DND-41 (cell line): ENCODE data around the gene IQCH.

Source experiments
- ATAC-seq: fragments of 200-7000 bp; cut with Tn5 transposase; 3 replicates; pipeline ENCODE4 v1.9.1; 2021; ENCODE audit warnings: low read depth; ENCODE audit not compliant: insufficient read depth
- DNase-seq: peaks from one replicate; pipeline ENCODE4 v3.0.0-alpha.2; 2020
- H2AFZ ChIP-seq: 2 replicates; pipeline ENCODE4 v1.6.0; 2012; ENCODE audit warnings: low read depth, low read length
- H3K27ac ChIP-seq: 2 replicates; pipeline ENCODE4 v1.5.1; 2012; ENCODE audit warnings: low read length, inconsistent platforms
- H3K27me3 ChIP-seq: fragments of 200-600 bp; sonication (generic); 2 replicates; pipeline ENCODE4 v1.6.0; 2012; ENCODE audit warnings: low read length, mild to moderate bottlenecking, inconsistent platforms; ENCODE audit not compliant: insufficient read depth, poor library complexity
- H3K36me3 ChIP-seq: 2 replicates; pipeline ENCODE4 v1.5.1; 2012; ENCODE audit warnings: low read length, inconsistent platforms; ENCODE audit not compliant: insufficient read depth
- H3K4me1 ChIP-seq: 2 replicates; pipeline ENCODE4 v1.5.1; 2012; ENCODE audit warnings: mild to moderate bottlenecking, low read length; ENCODE audit not compliant: insufficient read depth
- H3K4me2 ChIP-seq: 2 replicates; pipeline ENCODE4 v1.6.0; 2012; ENCODE audit warnings: mild to moderate bottlenecking, moderate library complexity, low read length, inconsistent platforms; ENCODE audit not compliant: insufficient read depth
- H3K4me3 ChIP-seq, 2 experiments: fragments of 200-600 bp in 1 of 2; shearing (Covaris generic) in 1 of 2; 2 replicates each; pipeline ENCODE4 v1.5.1; 2012 to 2016; ENCODE audit warnings: inconsistent platforms in 2 of 2, low read length in 2 of 2, mild to moderate bottlenecking in 2 of 2, low read depth in 1 of 2, moderate library complexity in 1 of 2
- H3K79me2 ChIP-seq: 2 replicates; pipeline ENCODE4 v1.6.0; 2012; ENCODE audit warnings: low read length, inconsistent platforms; ENCODE audit not compliant: insufficient read depth
- H3K9ac ChIP-seq: 2 replicates; pipeline ENCODE4 v1.6.0; 2012; ENCODE audit warnings: low read depth, mild to moderate bottlenecking, inconsistent platforms, low read length, moderate library complexity
- H3K9me3 ChIP-seq: 2 replicates; pipeline ENCODE4 v1.5.1; 2012; ENCODE audit warnings: low read length, moderate library complexity, mild to moderate bottlenecking, inconsistent platforms; ENCODE audit not compliant: insufficient read depth, severe bottlenecking
- H4K20me1 ChIP-seq: 2 replicates; pipeline ENCODE4 v1.6.0; 2012; ENCODE audit warnings: low read length; ENCODE audit not compliant: insufficient read depth
- EZH2 ChIP-seq: IDR thresholded peaks from 3 replicates; pipeline ENCODE4 v1.6.1; 2012; ENCODE audit warnings: borderline replicate concordance, low read depth, mild to moderate bottlenecking, moderate library complexity, low read length, inconsistent platforms; ENCODE audit not compliant: severe bottlenecking
- TF ChIP-seq, protein P1 (sequence below): IDR thresholded peaks from 2 replicates; pipeline ENCODE4 v1.5.1; 2012; ENCODE audit warnings: borderline replicate concordance, low read length, moderate library complexity, mild to moderate bottlenecking; ENCODE audit not compliant: poor library complexity, severe bottlenecking; ENCODE audit errors: extremely low read depth

The IQCH gene

DNA sequence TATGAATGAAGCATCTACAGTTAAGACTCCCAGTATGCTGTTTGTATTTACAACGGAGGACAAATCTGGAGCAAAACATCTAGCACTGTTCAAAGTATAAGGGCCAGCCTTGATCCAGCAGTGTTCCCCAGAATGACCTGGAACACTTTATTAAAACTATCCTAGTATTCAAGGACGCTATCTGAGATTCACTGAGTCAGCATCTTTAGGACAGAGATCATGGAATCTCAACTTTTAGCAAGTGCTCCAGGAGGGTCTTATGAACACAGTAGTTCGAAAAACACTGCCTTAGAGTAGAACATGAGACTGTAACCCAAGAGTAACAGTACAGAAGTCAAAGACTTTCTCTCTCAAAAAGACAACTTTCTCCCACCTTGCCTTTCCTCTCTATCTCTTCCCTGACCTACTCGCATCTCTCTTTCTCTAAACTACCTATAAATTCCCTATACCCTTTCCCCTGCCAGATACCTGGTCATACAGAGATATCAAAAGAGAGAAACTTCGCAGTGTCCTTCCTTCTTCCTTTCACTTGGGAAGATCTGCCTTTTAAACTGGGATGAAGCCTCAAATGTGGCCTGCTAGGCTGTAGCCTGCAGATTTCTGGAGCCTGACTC is 43.9 kb upstream of the IQCH start:
- H3K79me2 ChIP-seq = no peaks in the 10 kb centered on the region
- H3K27ac ChIP-seq = no peak overlapping the region
- ATAC-seq (no peak), DNase-seq (no peak)
- no peak for TF ChIP-seq EZH2
- H3K9ac ChIP-seq = no peak overlapping the region
- H4K20me1 ChIP-seq = no peaks in the 10 kb centered on the region
- H3K27me3 ChIP-seq = no peaks in the 10 kb centered on the region
- H3K4me2 ChIP-seq = no peak overlapping the region
- H3K4me1 ChIP-seq = no peaks in the 10 kb centered on the region
- H3K36me3 ChIP-seq = peaks cover 27% of the 10 kb centered on the region
- no peak overlapping the region for H2AFZ ChIP-seq
- no peaks in the 10 kb centered on the region for H3K9me3 ChIP-seq
- H3K4me3 ChIP-seq = no peak overlapping the region

DNA sequence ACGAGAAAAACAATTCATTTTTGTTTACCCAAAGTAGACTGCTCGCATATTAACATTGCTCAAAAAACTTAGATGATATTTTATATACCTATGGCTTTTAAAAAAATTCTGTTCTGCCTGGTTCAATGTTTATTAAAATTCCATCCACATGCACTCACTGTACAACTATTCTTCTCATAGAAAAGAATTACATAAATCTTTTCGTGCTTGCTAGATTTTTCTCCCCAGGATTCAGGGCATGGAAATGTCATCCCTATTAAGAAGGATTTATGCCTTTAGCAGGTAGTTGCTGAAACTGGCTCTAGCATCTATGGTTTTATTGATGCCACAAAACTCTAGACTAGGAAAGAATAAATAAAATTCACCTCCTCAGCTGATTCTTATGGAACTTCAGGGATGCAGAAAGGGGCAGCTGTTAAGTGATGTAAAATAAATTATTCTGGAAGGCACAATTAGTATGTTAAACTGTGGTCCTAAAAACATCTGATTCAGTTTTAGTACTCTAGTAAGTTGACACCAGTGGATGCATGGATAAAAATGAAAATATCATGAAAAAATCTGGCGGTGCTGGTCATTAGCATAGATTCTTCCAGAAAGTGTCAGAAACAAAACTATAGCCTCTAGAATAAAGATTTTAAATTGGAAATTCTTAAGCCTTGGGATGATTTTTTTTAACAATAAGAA is 41.8 kb upstream of the IQCH start:
- TF ChIP-seq, protein P1, sequence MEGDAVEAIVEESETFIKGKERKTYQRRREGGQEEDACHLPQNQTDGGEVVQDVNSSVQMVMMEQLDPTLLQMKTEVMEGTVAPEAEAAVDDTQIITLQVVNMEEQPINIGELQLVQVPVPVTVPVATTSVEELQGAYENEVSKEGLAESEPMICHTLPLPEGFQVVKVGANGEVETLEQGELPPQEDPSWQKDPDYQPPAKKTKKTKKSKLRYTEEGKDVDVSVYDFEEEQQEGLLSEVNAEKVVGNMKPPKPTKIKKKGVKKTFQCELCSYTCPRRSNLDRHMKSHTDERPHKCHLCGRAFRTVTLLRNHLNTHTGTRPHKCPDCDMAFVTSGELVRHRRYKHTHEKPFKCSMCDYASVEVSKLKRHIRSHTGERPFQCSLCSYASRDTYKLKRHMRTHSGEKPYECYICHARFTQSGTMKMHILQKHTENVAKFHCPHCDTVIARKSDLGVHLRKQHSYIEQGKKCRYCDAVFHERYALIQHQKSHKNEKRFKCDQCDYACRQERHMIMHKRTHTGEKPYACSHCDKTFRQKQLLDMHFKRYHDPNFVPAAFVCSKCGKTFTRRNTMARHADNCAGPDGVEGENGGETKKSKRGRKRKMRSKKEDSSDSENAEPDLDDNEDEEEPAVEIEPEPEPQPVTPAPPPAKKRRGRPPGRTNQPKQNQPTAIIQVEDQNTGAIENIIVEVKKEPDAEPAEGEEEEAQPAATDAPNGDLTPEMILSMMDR = no peak
- no peak for TF ChIP-seq EZH2
- peaks cover 14% of the 10 kb centered on the region; the same call in 1 of the 2 replicates for H3K36me3 ChIP-seq
- DNase-seq = no peak

DNA sequence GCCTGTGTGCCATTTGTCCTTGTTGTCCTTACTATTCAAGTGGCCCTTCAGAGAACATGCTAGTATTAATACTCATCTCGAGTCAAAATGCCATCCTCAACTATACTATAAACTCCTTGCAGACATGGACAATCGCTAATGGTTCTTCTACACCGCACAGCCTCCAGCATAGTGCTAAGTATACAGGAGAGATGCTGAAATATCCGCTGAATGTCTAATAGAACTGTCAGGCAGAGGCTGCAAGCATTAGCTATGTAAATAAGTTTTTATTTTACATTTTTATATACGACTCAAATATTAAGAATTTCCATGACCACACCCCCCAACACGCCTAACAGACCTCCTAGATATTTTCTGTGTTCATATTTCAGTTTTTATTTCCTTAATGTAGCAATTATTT is 39.5 kb upstream of the IQCH start:
- no peak overlapping the region for H2AFZ ChIP-seq
- no peaks in the 10 kb centered on the region for H3K79me2 ChIP-seq
- H3K4me3 ChIP-seq = no peak overlapping the region
- no peaks in the 10 kb centered on the region for H3K4me1 ChIP-seq
- ATAC-seq (no peak), DNase-seq (no peak)
- no peaks in the 10 kb centered on the region for H3K27me3 ChIP-seq
- no peak overlapping the region for H3K9ac ChIP-seq
- H3K27ac ChIP-seq = no peak overlapping the region
- TF ChIP-seq EZH2 = no peak
- TF ChIP-seq, protein P1 = no peak
- H3K4me2 ChIP-seq = no peak overlapping the region
- H3K9me3 ChIP-seq = no peaks in the 10 kb centered on the region
- H3K36me3 ChIP-seq = peaks cover 5% of the 10 kb centered on the region; the same call in 1 of the 2 replicates
- no peaks in the 10 kb centered on the region for H4K20me1 ChIP-seq

More for the DNA sequence above, 41.8 kb upstream of the IQCH start:
- no peaks in the 10 kb centered on the region for H3K27me3 ChIP-seq
- no peak overlapping the region for H3K27ac ChIP-seq
- H3K9me3 ChIP-seq = no peaks in the 10 kb centered on the region
- no peak for ATAC-seq
- H3K79me2 ChIP-seq = no peaks in the 10 kb centered on the region
- H3K4me1 ChIP-seq = no peaks in the 10 kb centered on the region
- H3K9ac ChIP-seq = no peak overlapping the region
- no peak overlapping the region for H3K4me3 ChIP-seq
- no peaks in the 10 kb centered on the region for H4K20me1 ChIP-seq
- H3K4me2 ChIP-seq = no peak overlapping the region
- no peak overlapping the region for H2AFZ ChIP-seq

DNA sequence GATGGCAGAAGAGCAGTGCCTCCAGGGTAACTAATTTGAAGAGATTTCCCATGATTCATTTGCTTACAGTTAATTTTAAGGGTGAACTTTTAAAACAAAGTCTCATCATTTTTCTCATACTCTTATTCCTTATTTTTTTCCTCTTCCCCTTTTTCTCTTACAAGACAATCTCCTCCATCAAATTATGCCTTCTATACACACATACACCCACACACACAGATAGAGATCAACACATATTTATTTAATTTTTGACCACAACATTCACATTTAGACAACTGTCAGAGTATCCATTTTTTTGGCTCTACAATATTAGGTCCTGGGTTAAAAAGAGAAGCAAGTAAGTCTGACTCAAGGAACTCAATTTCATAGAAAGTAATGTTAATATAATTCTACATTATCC is 37.7 kb upstream of the IQCH start:
- H3K9ac ChIP-seq = no peak overlapping the region
- no peak overlapping the region for H3K4me3 ChIP-seq
- H3K27me3 ChIP-seq = no peaks in the 10 kb centered on the region
- H3K4me1 ChIP-seq = no peaks in the 10 kb centered on the region
- H3K79me2 ChIP-seq = no peaks in the 10 kb centered on the region
- no peak overlapping the region for H3K4me2 ChIP-seq
- no peak for DNase-seq
- TF ChIP-seq EZH2 = no peak
- TF ChIP-seq, protein P1 = no peak
- peaks cover 5% of the 10 kb centered on the region; the same call in 1 of the 2 replicates for H3K36me3 ChIP-seq
- H3K9me3 ChIP-seq = no peaks in the 10 kb centered on the region
- ATAC-seq = no peak
- no peak overlapping the region for H3K27ac ChIP-seq
- H2AFZ ChIP-seq = no peak overlapping the region
- no peaks in the 10 kb centered on the region for H4K20me1 ChIP-seq
